Body of pancreas (tissue), 4 donors: ENCODE results near the gene B2M.

Source experiments
- POLR2A ChIP-seq, 3 donors: fragments of 450-650 bp; IDR thresholded peaks; one replicate each; pipeline ENCODE4 v1.6.1; 2016; ENCODE audit warnings: antibody characterized with exemption in 3 of 3, mild to moderate bottlenecking in 2 of 3
- TF ChIP-seq, protein P1 (sequence below), 7 experiments: fragments of 450-650 bp in 4 of 7; fragments of 200-600 bp in 3 of 7; sonication (generic) in 3 of 7; IDR thresholded peaks; one replicate each; pipeline ENCODE4 v1.5.1; 2016 to 2019; ENCODE audit warnings: antibody characterized with exemption in 7 of 7

DNA sequence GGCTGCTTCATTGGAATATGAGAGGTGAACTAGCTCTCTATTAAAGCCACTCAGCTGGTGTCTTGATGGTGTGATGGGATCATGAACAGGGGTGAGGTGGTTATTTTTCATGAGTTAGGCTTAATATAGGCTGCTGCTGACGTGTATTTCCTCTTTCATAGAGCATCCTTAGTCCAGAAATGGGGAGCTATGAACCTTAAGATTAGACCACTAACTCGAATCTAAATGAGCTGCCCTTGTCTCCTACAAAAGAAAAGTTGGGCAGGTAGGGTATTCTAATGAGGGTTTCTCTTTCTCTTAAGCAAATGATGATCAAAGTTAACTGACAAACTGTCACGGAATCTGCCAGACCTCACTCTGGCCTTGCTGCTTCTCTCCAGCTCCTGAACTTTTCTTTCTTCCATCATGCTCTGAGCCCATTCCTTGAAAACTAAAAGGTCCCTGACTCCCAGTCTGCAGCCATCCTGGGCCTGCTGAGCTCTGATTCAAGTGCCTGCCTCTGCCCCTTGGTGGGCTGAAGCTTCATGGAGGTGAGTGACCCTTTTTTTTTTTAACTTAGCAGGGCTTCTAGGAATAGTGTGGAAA lies 25.0 kb downstream of the B2M start, which contains the start of gene TRIM69:
- TF ChIP-seq, protein P1, sequence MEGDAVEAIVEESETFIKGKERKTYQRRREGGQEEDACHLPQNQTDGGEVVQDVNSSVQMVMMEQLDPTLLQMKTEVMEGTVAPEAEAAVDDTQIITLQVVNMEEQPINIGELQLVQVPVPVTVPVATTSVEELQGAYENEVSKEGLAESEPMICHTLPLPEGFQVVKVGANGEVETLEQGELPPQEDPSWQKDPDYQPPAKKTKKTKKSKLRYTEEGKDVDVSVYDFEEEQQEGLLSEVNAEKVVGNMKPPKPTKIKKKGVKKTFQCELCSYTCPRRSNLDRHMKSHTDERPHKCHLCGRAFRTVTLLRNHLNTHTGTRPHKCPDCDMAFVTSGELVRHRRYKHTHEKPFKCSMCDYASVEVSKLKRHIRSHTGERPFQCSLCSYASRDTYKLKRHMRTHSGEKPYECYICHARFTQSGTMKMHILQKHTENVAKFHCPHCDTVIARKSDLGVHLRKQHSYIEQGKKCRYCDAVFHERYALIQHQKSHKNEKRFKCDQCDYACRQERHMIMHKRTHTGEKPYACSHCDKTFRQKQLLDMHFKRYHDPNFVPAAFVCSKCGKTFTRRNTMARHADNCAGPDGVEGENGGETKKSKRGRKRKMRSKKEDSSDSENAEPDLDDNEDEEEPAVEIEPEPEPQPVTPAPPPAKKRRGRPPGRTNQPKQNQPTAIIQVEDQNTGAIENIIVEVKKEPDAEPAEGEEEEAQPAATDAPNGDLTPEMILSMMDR (IDR thresholded peaks at IDR 0.05) = no peak
- TF ChIP-seq POLR2A (IDR thresholded peaks at IDR 0.05) = no peak
